Activated T-cell treated with anti-CD3 and anti-CD28 coated beads for 48 hours (primary cell): ENCODE results near the gene NR2C2AP.
"Not testable (repeated sequence)": the region's sequence is repeated elsewhere in the genome, so short reads cannot be mapped to it uniquely, and the experiment has no call there.

Source experiments
- DNase-seq: peaks from one replicate; pipeline ENCODE4 v3.0.0-alpha.2; 2020; ENCODE audit warnings: low read depth

Gene NR2C2AP

GRCh38 chr19:19203012-19203856, at the start of gene NR2C2AP:
NR2C2AP (minus strand) TSS chr19:19203414; CDS start chr19:19203060, 354 bp downstream.
- peak; percentile 92 for DNase-seq

GRCh38 chr19:19250196-19250801, 47.1 kb upstream of the NR2C2AP start:
- DNase-seq, result no peak

- DNase-seq, result no peak
Measured at GRCh38 chr19:19240476-19240875, 37.3 kb upstream of the NR2C2AP start.

GRCh38 chr19:19239675-19240074, 36.5 kb upstream of the NR2C2AP start:
- no peak for DNase-seq

- no peak for DNase-seq
Measured at GRCh38 chr19:19238126-19238894, 35.1 kb upstream of the NR2C2AP start.

GRCh38 chr19:19236173-19236572, 33.0 kb upstream of the NR2C2AP start:
- DNase-seq, result no peak

- no peak for DNase-seq
Measured at GRCh38 chr19:19234220-19234816, 31.1 kb upstream of the NR2C2AP start.

- no peak for DNase-seq
Measured at GRCh38 chr19:19232261-19232721, 29.1 kb upstream of the NR2C2AP start.

- no peak for DNase-seq
Measured at GRCh38 chr19:19230999-19231398, 27.8 kb upstream of the NR2C2AP start.

- no peak for DNase-seq
Measured at GRCh38 chr19:19229701-19230100, 26.5 kb upstream of the NR2C2AP start.

GRCh38 chr19:19227217-19227616, 24.0 kb upstream of the NR2C2AP start:
- no peak for DNase-seq

GRCh38 chr19:19226663-19227062, 23.4 kb upstream of the NR2C2AP start:
- no peak for DNase-seq

- no peak for DNase-seq
Measured at GRCh38 chr19:19226204-19226603, 23.0 kb upstream of the NR2C2AP start.

- DNase-seq, result peak; percentile 71
Measured at GRCh38 chr19:19224852-19225494, 21.8 kb upstream of the NR2C2AP start.

GRCh38 chr19:19224150-19224851, 21.1 kb upstream of the NR2C2AP start:
- DNase-seq, result no peak

- DNase-seq, result no peak
Measured at GRCh38 chr19:19223636-19224035, 20.4 kb upstream of the NR2C2AP start.

- no peak for DNase-seq
Measured at GRCh38 chr19:19223060-19223459, 19.8 kb upstream of the NR2C2AP start.

- DNase-seq, result not testable (repeated sequence)
Measured at GRCh38 chr19:19221000-19221399, 17.8 kb upstream of the NR2C2AP start.

GRCh38 chr19:19218911-19219310, 15.7 kb upstream of the NR2C2AP start:
- no peak for DNase-seq

GRCh38 chr19:19217099-19217498, 13.9 kb upstream of the NR2C2AP start:
- DNase-seq, result no peak

GRCh38 chr19:19215792-19216191, 12.6 kb upstream of the NR2C2AP start:
- DNase-seq, result no peak
